OCI-LY7 (cell line): ENCODE measurements around the gene IQGAP1.

Source experiments
- CTCF ChIP-seq: fragments of 200-600 bp; sonication (generic); conservative IDR thresholded peaks from 2 replicates; pipeline ENCODE4 v1.5.1; 2014; ENCODE audit warnings: mild to moderate bottlenecking, antibody characterized with exemption, low read length, moderate library complexity, mixed read lengths
- EZH2phosphoT487 ChIP-seq: fragments of 200-600 bp; sonication (generic); IDR thresholded peaks from 2 replicates; pipeline ENCODE4 v1.6.1; 2018; ENCODE audit warnings: low read depth, borderline replicate concordance, mild to moderate bottlenecking, mixed run types, antibody characterized with exemption, low read length, moderate library complexity, mixed read lengths

GRCh38 chr15:90393040-90393439, 5.0 kb downstream of the IQGAP1 start:
- TF ChIP-seq CTCF (no peak), EZH2phosphoT487 (no peak)
